H54 (cell line): ENCODE results near the gene SREBF1.
A peak's percentile ranks its signal among the peaks of the same experiment; 100 is the strongest.

Experiments used
- DNase-seq: peaks from one replicate; pipeline ENCODE4 v3.0.0; 2011; ENCODE audit warnings: low spot score, mixed read lengths; ENCODE audit not compliant: insufficient read length
- FAIRE-seq: peaks from 3 replicates; lab custom pipeline; 2011; peaks lifted over from hg19 to GRCh38; lab: Jason Lieb, UNC
- POLR2A ChIP-seq: IDR thresholded peaks from 2 replicates; pipeline ENCODE4 v1.6.1; 2011; ENCODE audit warnings: low read depth, mild to moderate bottlenecking, low read length

The SREBF1 gene

GRCh38 chr17:17870247-17870646 is 33.5 kb upstream of the SREBF1 start:
- FAIRE-seq (no peak), DNase-seq (no peak)
- no peak for TF ChIP-seq POLR2A

- no peak for DNase-seq
- TF ChIP-seq POLR2A: no peak
- no peak for FAIRE-seq
Observed at GRCh38 chr17:17868641-17869522, 32.1 kb upstream of the SREBF1 start.

- DNase-seq (no peak), FAIRE-seq (no peak)
Observed at GRCh38 chr17:17866897-17867296, 30.1 kb upstream of the SREBF1 start.

GRCh38 chr17:17866425-17866824 is 29.6 kb upstream of the SREBF1 start:
- DNase-seq (no peak), FAIRE-seq (no peak)
- TF ChIP-seq POLR2A: no peak

More at GRCh38 chr17:17866897-17867296, 30.1 kb upstream of the SREBF1 start:
- no peak for TF ChIP-seq POLR2A

- no peak for FAIRE-seq
- TF ChIP-seq POLR2A: no peak
- no peak for DNase-seq
Observed at GRCh38 chr17:17865035-17865434, 28.2 kb upstream of the SREBF1 start.

- no peak for DNase-seq
- no peak for TF ChIP-seq POLR2A
- no peak for FAIRE-seq
Observed at GRCh38 chr17:17860766-17861107, 24.0 kb upstream of the SREBF1 start.

- peak; percentile 94 for DNase-seq
- 0 out of 2 replicates have a peak, but pooled peaks have one; percentile 15 for TF ChIP-seq POLR2A
- FAIRE-seq: peak; percentile 11
Observed at GRCh38 chr17:17859909-17860765, 23.4 kb upstream of the SREBF1 start.

- FAIRE-seq (no peak), DNase-seq (no peak)
- TF ChIP-seq POLR2A: no peak
Observed at GRCh38 chr17:17857496-17857895, 20.7 kb upstream of the SREBF1 start.

GRCh38 chr17:17856386-17856785 is 19.6 kb upstream of the SREBF1 start:
- DNase-seq: no peak
- no peak for FAIRE-seq

GRCh38 chr17:17855976-17856375 is 19.2 kb upstream of the SREBF1 start:
- no peak for FAIRE-seq
- no peak for DNase-seq

More at GRCh38 chr17:17856386-17856785, 19.6 kb upstream of the SREBF1 start:
- no peak for TF ChIP-seq POLR2A

GRCh38 chr17:17853811-17854447 is 17.1 kb upstream of the SREBF1 start:
- TF ChIP-seq POLR2A: no peak
- DNase-seq (no peak), FAIRE-seq (no peak)

More at GRCh38 chr17:17855976-17856375, 19.2 kb upstream of the SREBF1 start:
- TF ChIP-seq POLR2A: no peak

GRCh38 chr17:17852930-17853329 is 16.1 kb upstream of the SREBF1 start:
- no peak for TF ChIP-seq POLR2A
- no peak for DNase-seq
- FAIRE-seq: no peak

- FAIRE-seq: no peak
- no peak for TF ChIP-seq POLR2A
- no peak for DNase-seq
Observed at GRCh38 chr17:17851103-17852002, 14.6 kb upstream of the SREBF1 start.
